Measurements from ENCODE around the gene KRTAP22-2.

Gene KRTAP22-2

DNA sequence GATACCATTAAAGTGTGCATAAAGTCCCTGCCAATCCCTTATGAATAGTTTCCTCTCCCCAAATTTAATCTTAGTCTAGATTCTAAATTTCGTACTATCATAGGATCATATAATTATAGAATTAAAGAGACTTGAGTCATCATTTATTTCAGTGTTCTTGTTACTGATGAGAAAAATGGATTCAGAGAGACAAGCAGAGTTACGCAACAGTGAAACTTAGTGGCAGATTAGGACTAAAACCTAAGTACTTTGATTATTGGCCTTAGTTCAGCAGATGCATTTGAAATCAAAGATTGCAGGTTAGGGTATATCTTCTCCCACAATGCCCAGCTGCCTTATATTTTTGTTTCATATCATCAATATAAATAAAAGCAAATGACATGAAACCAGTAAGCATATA, 28.2 kb downstream of the KRTAP22-2 start:
- no peak for DNase-seq

DNA sequence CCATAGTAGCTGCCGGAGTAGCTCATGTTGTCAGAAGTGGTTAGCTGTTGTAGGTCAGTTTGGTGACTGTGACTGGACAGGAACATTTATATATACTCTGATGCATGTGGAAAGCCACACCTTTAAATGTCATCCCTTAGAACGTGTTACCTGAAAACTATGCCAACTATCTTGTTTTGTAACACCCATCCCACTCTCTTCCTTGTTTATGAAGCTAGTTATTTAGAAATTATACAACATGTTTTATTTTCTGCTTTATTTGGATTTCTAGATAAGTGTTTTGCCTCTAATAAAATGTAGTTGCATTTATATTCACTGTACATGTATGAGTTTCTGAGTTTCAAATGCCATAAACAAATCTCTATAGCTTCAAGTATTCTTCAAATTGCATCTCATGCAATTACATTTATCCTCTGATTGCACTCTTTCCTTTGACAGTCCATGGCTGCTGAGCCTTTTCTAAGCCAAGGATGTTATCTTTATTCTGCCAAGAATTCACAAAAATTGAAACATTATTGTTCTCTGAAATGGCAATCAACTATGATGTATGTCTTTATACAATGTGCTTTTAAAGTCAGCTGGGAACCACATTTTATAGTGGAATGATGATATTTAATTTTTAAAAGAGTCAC, 28.8 kb downstream of the KRTAP22-2 start, which contains the start of gene KRTAP19-7:
KRTAP19-7 (minus strand) TSS at position 51 of the 632 bp plus-strand sequence; CDS start at position 26, 25 bp downstream.
- DNase-seq: no peak

- DNase-seq: no peak
Measured at GRCh38 chr21:30555095-30555494, 35.1 kb downstream of the KRTAP22-2 start.

- no peak for DNase-seq
Measured at GRCh38 chr21:30552782-30553181, 37.4 kb downstream of the KRTAP22-2 start.

- DNase-seq: no peak
Measured at GRCh38 chr21:30541764-30542163, 48.4 kb downstream of the KRTAP22-2 start, which contains the start of gene KRTAP19-6. Gene KRTAP19-6, minus strand, starts transcription at chr21:30541864. Its CDS starts 31 bp downstream, at chr21:30541833.

All from NCI-H2171 treated with DMSO at 0.1 percent for 48 hours (cell line).